ENCODE data around the gene ACSS2.

ACSS2 gene, protein sequence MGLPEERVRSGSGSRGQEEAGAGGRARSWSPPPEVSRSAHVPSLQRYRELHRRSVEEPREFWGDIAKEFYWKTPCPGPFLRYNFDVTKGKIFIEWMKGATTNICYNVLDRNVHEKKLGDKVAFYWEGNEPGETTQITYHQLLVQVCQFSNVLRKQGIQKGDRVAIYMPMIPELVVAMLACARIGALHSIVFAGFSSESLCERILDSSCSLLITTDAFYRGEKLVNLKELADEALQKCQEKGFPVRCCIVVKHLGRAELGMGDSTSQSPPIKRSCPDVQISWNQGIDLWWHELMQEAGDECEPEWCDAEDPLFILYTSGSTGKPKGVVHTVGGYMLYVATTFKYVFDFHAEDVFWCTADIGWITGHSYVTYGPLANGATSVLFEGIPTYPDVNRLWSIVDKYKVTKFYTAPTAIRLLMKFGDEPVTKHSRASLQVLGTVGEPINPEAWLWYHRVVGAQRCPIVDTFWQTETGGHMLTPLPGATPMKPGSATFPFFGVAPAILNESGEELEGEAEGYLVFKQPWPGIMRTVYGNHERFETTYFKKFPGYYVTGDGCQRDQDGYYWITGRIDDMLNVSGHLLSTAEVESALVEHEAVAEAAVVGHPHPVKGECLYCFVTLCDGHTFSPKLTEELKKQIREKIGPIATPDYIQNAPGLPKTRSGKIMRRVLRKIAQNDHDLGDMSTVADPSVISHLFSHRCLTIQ

DNA sequence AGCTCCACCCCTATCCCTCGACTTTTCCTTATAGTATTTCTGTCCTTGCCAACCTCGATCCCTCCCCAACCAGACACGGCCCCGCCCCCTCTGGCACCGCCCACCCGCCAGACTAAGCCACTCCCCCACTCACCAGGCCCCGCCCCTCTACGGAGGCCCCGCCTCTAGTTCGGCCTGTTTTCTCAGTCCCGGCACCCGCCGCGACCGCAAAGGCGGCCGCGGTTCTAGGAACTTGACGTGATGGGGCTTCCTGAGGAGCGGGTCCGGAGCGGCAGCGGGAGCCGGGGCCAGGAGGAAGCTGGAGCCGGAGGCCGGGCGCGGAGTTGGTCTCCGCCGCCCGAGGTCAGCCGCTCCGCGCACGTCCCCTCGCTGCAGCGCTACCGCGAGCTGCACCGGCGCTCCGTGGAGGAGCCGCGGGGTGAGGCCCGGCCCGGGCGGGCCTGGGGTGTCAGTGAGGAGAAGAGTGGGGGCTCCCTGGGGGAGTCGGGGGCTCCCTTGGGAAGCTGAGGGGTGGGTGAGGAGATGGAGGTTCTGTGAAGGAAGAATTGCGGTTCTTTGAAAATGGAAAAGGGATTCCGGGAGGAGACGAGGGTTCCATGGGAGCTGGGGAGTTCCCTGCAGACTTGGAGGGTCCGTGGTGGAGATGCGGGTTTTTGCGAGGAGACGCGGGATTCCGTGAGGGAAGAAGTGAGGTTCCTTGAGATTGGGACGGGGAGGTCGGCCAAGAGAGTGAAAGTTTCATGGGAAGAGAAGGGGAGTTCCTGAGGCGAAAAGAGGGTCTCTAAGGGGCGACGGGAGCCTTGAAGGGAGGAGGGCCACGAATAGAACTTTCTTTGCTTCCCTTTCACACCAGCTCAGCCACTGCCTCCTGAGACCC lies at the start of gene ACSS2:
TSS of gene ACSS2 (plus strand) at position 207 of the 877 bp plus-strand sequence. CDS start at position 241, 34 bp downstream.
- in situ Hi-C loops (cut with HindIII; ENCODE audit: low sequenced_read_pairs): no loop called here

DNA sequence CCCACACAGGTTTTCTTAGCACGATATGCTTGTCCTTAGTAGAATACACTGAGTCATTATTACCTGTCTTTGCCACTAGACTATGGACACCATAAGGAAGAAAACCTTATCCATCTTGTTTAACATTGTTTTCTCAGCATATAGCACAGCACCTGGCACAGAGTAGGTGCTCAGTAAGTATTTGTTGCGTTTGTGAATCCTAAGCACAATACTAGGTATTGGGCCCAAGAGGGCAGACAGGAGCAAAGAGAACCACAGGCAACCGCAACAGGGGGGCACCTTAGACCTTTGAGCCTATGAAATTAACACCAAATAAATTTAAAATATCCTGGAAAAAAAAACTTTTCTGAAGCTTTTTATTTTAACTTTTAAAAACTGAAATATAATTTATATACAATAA lies 47.2 kb upstream of the ACSS2 start:
- in situ Hi-C loops (cut with HindIII; ENCODE audit: low sequenced_read_pairs): no loop called here

DNA sequence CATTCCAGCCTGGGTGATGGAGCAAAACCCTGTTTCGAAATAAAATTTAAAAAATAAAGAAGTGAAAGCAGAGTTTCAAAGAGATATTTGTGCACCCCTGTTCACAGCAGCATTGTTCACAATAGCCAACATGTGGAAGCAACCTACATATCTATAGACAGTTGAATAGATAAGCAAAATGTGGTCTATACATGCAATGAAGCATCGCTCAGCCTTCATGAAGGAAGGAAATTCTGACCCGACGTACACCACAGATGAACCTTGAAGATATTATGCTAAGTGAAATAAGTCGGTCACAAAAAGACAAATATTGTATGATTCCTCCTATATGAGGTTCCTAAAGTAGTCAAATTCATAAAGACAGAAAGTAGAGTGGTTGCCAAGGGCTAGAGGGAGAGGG lies 44.5 kb upstream of the ACSS2 start:
- in situ Hi-C loops (cut with HindIII; ENCODE audit: low sequenced_read_pairs): no loop called here

DNA sequence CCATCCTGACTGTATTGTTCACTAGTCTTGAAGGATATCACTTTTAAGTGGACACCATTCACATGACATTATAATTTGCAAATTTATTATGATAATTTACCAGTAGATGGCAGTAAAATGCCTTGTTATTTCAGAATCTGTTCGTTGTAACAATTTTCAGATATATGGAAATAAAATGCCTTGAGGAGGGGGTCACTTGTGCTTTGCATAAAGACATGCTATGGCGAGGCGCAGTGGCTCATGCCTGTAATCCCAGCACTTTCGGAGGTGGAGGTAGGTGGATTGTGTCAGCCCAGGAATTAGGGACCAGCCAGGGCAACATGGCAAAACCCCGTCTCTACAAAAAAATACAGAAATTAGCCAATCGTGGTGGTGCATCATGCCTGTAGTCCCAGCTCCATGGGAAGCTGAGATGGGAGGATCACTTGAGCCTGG lies 41.9 kb upstream of the ACSS2 start:
- in situ Hi-C loops (cut with HindIII; ENCODE audit: low sequenced_read_pairs): no loop called here

DNA sequence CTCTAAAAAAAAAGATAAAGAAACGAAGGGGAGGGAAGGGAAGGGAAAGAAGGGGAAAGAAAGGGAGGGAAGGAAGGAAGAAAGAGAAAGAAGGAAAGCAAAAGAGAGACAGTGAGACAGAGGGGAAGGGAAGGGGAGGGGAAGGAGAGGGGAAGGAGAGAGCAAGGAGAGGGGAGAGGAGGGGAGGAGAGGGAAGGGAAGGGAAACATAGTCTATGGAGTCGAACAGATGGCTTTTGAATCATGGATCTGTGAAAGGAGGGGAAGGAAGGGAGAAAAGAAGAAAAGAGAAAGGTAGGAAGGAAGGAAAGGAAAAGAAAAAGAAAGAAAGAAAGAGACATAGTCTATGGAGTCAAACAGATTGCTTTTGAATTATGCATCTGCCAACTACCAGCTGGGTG lies 34.3 kb upstream of the ACSS2 start:
- in situ Hi-C loops (cut with HindIII; ENCODE audit: low sequenced_read_pairs): no loop called here

DNA sequence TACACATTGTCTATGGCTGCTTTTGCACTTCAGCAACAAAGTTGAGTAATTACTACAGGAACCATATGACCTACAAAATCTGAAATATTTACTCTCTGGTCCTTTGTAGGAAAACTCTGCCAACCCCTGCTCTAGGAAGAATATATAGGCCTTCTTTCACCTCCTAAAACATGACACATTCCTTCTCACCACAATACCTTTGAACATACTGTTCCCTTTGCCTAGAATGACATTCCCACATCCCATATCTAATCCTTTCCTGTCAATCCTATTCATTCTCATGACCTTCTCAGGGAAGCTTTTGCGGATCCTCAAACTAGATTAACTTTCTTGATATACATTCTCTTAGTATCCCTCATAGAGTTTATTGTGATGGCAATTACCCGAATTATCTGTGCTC lies 33.0 kb upstream of the ACSS2 start:
- in situ Hi-C loops (cut with HindIII; ENCODE audit: low sequenced_read_pairs): no loop called here

DNA sequence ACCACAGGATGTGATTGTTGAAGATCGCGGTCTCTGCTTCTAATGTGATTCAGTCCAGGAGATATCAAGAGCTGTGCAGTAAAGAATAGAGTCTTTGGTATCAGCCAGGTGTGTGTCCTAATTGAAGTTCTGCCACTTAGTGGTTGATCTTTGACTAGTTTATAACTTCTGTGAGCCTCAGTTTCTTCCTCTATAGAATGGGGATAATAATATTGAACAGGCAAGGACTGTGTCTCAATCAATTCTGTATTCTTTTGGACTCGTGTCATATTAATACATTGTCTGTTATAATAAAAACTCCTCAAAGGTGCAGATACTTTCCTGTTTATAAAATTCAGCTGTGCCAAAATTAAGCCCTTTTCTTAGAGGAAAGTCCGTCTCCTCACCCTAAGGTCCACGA lies 27.8 kb upstream of the ACSS2 start:
- in situ Hi-C loops (cut with HindIII; ENCODE audit: low sequenced_read_pairs): no loop called here

DNA sequence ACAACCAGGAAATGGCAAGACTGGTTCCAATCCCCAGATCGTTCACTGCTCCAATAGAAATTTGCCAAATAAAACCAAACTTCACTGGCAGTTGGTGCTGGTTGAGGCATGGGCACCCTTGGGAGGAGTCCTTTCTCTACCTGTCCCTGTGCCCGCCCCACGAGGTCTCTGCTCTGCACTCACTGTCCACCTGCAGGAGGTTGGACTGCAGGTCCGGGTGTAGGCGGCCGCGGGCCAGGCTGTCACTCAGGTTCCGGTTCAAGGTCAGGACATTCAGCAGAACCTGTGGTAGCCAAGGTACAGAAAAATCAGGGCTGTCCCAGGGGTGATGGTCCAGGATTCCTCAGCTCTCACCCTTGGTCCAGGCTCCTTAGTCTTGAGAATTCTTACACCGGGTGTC lies 26.6 kb upstream of the ACSS2 start:
- in situ Hi-C loops (cut with HindIII; ENCODE audit: low sequenced_read_pairs): no loop called here

DNA sequence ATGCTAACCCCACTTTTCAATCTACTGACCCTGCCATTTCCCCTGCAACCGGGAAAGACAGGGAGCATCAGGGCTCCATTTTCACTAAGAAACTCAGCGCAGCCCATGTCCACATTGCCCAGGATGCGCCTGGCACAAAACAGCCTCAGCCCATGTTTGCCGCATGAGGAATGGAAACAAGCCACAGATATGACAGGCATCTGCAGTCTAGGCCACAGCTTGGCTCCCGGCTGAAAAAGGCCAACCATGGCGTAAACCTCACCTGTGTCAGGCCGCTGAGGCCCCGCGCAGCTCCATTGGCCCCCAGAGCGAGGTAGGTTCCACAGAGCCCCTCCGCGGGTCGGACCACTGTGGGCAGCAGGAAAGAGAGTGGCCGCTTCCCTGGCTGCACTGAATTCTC lies 25.4 kb upstream of the ACSS2 start:
- in situ Hi-C loops (cut with HindIII; ENCODE audit: low sequenced_read_pairs): no loop called here

DNA sequence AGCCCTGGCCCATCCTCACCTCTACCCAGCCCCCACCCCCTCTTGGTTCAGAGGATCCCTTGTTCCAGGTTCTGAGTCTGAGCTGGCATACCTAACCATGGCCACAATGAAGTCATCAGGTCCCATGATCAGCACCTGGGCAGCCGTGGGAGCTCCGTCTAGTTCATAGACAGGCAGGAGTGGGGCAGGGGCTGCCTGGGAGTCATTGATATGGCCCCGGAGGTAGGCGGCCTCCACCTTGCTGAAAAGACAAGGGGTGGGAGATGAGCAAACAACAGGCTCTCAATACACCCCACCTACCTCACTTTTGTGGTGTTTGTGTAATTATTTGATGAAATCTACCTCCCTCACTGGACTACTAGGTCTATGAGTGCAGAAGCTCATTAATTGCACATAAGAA lies 24.1 kb upstream of the ACSS2 start:
- in situ Hi-C loops (cut with HindIII; ENCODE audit: low sequenced_read_pairs): no loop called here

DNA sequence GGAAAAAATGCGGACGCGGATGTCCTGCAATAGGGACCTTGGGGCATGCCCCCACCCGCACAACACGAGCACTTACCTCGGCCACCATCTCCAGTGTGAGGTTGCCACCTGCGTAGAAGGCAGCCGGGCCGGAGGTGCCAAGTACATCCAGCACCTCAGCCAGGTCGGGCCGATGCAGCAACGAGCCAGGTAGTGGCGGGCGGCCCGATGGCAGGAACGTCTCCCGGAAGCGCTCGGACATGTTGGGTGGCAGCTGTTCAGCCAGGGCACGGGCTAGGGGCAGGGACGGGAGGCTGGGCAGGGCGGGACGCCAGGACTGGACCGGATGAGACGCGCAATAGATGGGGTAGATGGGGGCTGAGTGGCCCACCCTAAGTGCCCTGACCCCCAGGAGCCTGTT lies 17.0 kb upstream of the ACSS2 start:
- in situ Hi-C loops (cut with HindIII; ENCODE audit: low sequenced_read_pairs): no loop called here

DNA sequence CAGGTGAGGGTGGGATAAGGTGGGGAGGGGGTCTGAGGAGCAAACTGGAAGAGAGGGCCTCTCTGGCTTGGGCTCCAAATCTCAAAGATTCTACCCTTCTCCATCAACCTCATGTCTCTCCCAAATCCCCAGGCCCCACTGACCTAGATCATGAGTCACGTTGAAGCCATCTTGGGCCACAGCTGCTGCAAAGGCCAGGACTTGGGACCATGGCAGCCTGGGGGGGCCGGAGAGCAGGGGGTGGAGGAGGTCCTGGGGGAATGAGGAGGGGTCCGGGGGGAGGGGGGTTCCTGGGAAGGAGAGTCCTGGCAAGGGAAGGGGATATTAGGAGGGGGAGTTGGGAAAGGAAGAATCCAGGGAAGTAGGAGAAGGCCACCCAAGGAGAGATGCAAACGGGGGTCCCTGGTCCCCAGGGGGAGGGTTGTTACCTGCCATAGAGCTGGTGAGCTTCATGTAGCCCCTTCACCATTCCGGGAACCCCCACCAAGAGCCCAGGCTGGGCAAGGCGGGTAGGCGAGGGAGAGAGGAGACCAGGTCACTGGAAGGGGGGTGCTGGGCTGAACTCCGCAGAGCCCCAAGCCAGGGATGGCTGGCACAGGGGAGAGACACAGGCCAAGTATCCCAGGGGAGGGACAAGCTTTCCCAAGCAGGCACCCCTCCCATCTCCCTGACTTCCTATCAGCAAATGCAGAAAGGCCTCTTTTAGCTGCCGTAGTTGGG lies 16.4 kb upstream of the ACSS2 start:
- in situ Hi-C loops (cut with HindIII; ENCODE audit: low sequenced_read_pairs): loop anchor here (5.0 kb wide), 1 partner anchor 82 kb away; no protein-coding TSS in a partner anchor

DNA sequence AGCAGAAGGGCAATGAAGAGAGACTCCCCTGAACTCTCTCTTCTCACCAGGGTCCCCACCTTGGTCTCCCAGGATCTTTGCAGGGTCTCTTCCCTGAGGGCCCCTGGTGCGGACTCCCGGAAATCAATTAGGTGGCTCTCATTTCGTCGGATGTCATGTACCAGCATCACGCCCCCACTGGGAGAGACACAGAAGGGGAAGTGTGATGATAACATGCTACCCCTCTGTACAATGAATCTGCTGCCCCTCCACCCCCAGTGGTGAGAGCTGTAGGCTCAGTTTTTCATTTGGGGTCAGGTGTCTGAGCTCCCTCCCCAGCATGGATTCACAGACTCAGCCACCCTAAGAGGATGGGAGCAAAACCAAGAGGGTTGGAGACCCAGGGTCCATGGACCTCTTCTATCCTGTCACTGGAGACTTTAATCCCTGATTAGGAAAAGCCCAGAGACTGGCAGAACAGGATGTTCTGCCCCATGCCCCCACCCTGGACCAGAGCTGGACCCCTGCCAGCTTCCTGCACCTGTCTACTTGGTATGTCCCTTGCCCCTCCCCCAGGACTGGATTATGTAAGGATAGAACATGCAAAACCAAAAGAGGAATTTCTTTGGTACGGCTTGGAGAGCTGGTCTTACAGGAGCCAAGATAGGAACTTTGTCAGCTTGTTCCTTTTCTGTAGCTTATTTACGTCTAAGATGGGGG lies 14.9 kb upstream of the ACSS2 start:
- in situ Hi-C loops (cut with HindIII; ENCODE audit: low sequenced_read_pairs): loop anchor here (5.0 kb wide), 1 partner anchor 81 kb away; no protein-coding TSS in a partner anchor

DNA sequence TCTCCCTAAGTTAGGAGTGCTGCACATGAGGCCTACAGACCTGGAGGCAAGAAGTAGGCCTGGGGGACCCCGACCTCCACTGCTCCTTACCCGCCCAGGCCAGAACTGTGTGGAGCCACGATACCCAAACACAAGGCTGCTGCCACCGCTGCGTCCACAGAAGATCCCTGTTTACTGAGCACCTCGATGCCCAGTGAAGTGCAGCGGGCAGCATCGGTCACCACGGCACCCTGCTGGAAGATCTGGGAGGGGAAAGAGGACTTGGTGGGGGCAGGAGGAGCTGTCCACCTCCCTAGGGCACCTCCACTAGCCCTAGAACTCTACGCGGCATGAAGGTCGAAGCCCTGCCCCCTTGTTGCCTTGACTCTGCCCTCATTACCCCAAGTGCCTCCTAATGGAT lies 13.7 kb upstream of the ACSS2 start:
- in situ Hi-C loops (cut with HindIII; ENCODE audit: low sequenced_read_pairs): loop anchor here (5.0 kb wide), 1 partner anchor 80 kb away; no protein-coding TSS in a partner anchor

DNA sequence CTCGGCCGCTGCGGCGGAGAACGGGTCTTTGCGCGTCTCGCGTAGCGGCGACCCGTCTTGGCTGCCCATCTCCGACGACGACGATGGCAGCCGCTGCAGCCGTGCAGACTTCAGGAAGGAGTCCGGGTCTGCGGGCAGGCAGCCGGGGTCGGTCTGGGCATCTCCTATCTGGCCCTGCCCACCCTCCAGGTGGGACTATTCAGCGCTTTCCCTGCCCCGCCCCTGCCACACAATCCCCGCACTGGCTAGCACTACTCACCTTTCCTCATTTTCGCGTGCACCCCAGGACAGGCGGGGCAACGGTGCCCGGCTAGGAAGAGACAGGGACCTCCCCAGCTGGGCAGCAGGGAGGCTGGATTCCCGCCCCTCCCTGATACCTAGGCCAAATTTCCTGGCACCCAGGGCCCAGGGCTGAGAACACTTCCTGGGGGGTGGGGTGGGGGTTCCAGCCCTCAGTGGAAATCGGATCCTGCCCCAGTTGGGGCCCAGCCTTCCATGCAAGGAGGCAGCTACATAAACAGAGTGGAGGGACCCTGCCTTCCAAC lies 12.9 kb upstream of the ACSS2 start:
- in situ Hi-C loops (cut with HindIII; ENCODE audit: low sequenced_read_pairs): loop anchor here (5.0 kb wide), 1 partner anchor 79 kb away; no protein-coding TSS in a partner anchor

DNA sequence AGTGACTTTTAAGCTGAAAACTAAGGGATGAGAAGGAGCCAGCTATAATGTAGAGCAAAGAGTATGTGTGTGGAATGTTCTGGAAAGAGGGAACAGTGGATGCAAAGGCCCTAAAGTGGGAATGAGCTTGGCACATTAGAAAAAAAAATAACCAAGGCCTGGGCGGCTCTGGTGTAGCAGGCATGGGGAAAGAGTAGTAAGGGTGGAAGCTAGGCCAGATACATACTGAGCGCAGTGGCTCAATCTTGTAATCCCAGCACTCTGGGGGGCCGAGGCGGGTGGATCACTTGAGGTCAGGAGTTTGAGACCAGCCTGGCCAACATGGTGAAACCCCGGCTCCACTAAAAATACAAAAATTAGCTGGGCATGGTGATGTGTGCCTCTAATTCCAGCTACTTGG lies 12.2 kb upstream of the ACSS2 start:
- in situ Hi-C loops (cut with HindIII; ENCODE audit: low sequenced_read_pairs): loop anchor here (5.0 kb wide), 1 partner anchor 78 kb away; no protein-coding TSS in a partner anchor

DNA sequence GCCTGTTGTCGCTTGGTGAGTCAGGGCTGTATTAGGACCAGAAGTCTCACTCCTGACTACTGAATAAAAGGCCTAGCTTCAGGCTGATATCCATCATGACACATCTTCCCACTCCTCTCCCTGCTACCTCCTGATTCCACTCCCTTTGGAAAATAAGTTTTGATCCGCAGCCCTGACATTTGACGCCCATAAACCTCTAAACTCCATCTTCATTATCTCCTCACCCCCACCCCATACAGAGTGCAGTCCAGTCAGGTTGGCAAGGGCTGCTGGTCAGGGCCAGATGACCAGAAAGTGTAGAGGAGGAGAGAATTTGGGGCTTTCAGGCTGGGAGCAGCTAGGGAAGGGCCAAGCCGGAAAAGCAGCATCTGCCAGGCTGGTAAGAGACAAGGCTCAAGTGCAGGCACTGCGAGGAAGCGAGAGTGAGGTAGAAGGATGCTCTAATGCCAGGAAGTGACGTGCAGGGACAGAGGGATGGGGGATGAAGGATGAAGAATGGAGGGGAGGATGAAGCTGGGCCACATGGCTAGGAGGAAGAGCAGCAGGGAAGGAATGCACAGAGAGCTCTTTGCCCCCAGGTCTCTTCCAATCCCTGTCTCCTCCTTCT lies 5.0 kb upstream of the ACSS2 start:
- in situ Hi-C loops (cut with HindIII; ENCODE audit: low sequenced_read_pairs): no loop called here

DNA sequence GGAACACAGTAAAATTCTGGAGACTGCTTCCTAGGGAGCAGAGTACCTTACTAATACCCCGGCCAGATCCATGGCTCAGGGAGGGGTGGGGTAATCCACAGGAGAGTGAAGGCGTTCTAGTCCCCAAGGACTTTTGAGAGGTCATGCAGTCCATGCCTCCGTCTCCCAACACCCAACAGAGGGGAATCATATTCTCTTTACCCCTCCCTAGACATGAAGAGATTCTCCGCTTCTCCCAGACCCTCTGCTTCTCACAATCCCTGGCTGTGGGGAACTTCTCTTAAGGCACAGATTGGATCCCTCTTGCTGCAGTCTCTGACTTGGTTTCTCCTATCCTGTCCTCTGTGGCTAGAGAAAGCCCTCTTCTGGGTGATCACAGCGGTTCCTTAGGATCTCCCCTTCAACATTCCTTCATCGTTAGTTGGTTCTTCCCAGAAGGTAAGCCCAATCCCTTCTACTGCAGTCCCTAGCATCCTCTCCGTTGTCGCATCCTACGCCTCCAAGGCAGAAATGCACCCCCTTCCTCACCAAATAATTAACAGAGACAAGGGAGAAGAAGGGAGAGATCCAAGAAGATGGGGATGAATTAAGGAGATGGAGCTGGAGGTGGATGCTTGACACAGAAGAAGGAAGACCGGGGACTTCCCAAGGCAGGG lies 4.3 kb upstream of the ACSS2 start:
- in situ Hi-C loops (cut with HindIII; ENCODE audit: low sequenced_read_pairs): no loop called here

All from endothelial cell of hepatic sinusoid (primary cell).